Neural cell (in vitro differentiated cells): ENCODE results near the gene KLK4. TPM values are rescaled to one million over a fixed set of nuclear protein-coding genes. Genes with fewer than 3 reads are reported as not detected.

Source experiments
- H2AFZ ChIP-seq: fragments of 200-600, 300-800 bp; sonication (generic), shearing (Covaris generic); 2 replicates; pipeline ENCODE4 v1.6.0; 2014; ENCODE audit warnings: low read depth, mild to moderate bottlenecking, antibody characterized with exemption, low read length, moderate library complexity
- H3F3A ChIP-seq: fragments of 200-600 bp; shearing (Covaris generic); 2 replicates; pipeline ENCODE4 v1.6.1; 2016; ENCODE audit warnings: mild to moderate bottlenecking, moderate library complexity, mixed read lengths, antibody characterized with exemption, low read length; ENCODE audit not compliant: insufficient read depth, poor library complexity, severe bottlenecking
- H3K27ac ChIP-seq: fragments of 200-600, 300-800 bp; sonication (generic), shearing (Covaris generic); 2 replicates; pipeline ENCODE4 v1.5.1; 2014; ENCODE audit warnings: mild to moderate bottlenecking, low read length, moderate library complexity
- H3K27me3 ChIP-seq: fragments of 300-800, 200-600 bp; sonication (generic), shearing (Covaris generic); 2 replicates; pipeline ENCODE4 v1.6.0; 2014; ENCODE audit warnings: mild to moderate bottlenecking, low read depth, low read length, moderate library complexity; ENCODE audit not compliant: insufficient read depth
- H3K36me3 ChIP-seq: fragments of 300-800, 200-600 bp; sonication (generic), shearing (Covaris generic); 2 replicates; pipeline ENCODE4 v1.5.1; 2014; ENCODE audit warnings: mild to moderate bottlenecking, antibody characterized with exemption, low read length, moderate library complexity; ENCODE audit not compliant: insufficient read depth
- H3K4me2 ChIP-seq: fragments of 300-800, 200-600 bp; sonication (generic), shearing (Covaris generic); 2 replicates; pipeline ENCODE4 v1.6.0; 2014; ENCODE audit warnings: mild to moderate bottlenecking, low read length
- H3K4me3 ChIP-seq: fragments of 300-800, 200-600 bp; sonication (generic), shearing (Covaris generic); 2 replicates; pipeline ENCODE4 v1.5.1; 2014; ENCODE audit warnings: mild to moderate bottlenecking, low read length, moderate library complexity
- H3K79me2 ChIP-seq: fragments of 200-600 bp; shearing (Covaris generic); replicated peaks from 2 replicates; pipeline ENCODE4 v1.6.0; 2014; ENCODE audit warnings: mild to moderate bottlenecking, low read length, moderate library complexity; ENCODE audit not compliant: insufficient read depth
- H3K9ac ChIP-seq: fragments of 300-800, 200-600 bp; sonication (generic), shearing (Covaris generic); 2 replicates; pipeline ENCODE4 v1.6.1; 2016; ENCODE audit warnings: mild to moderate bottlenecking, low read length, mixed read lengths
- H3K9me2 ChIP-seq: fragments of 200-600 bp; shearing (Covaris generic); 2 replicates; pipeline ENCODE4 v1.6.1; 2016; ENCODE audit warnings: mild to moderate bottlenecking, low read length, mixed read lengths; ENCODE audit not compliant: insufficient read depth
- H3K9me3 ChIP-seq: fragments of 200-600, 300-800 bp; sonication (generic), shearing (Covaris generic); 2 replicates; pipeline ENCODE4 v1.6.1; 2016; ENCODE audit warnings: mild to moderate bottlenecking, mixed run types, low read length, moderate library complexity, mixed read lengths
- H4K20me1 ChIP-seq: fragments of 200-600 bp; shearing (Covaris generic); 2 replicates; pipeline ENCODE4 v1.6.1; 2016; ENCODE audit warnings: mild to moderate bottlenecking, mixed run types; ENCODE audit not compliant: insufficient read depth
- CTCF ChIP-seq: fragments of 450-650 bp; IDR thresholded peaks from 2 replicates; pipeline ENCODE4 v1.5.1; 2014; ENCODE audit warnings: antibody characterized with exemption, mild to moderate bottlenecking, moderate library complexity; ENCODE audit not compliant: poor library complexity, severe bottlenecking
- EP300 ChIP-seq: fragments of 450-650 bp; conservative IDR thresholded peaks from 2 replicates; pipeline ENCODE4 v1.6.1; 2014; ENCODE audit warnings: antibody characterized with exemption, mild to moderate bottlenecking, moderate library complexity; ENCODE audit not compliant: poor library complexity, severe bottlenecking
- EZH2 ChIP-seq: fragments of 200-600, 300-800 bp; shearing (Covaris generic), sonication (generic); IDR thresholded peaks from 2 replicates; pipeline ENCODE4 v1.6.1; 2014; ENCODE audit warnings: antibody characterized with exemption, low read length, borderline replicate concordance, mild to moderate bottlenecking; ENCODE audit not compliant: insufficient read depth, poor library complexity, severe bottlenecking
- MXI1 ChIP-seq: fragments of 450-650 bp; conservative IDR thresholded peaks from 2 replicates; pipeline ENCODE4 v1.6.1; 2014; ENCODE audit warnings: antibody characterized with exemption, mild to moderate bottlenecking; ENCODE audit not compliant: poor library complexity, severe bottlenecking
- POLR2AphosphoS5 ChIP-seq: IDR thresholded peaks from 2 replicates; pipeline ENCODE4 v1.6.1; 2012
- RAD21 ChIP-seq: fragments of 450-650 bp; conservative IDR thresholded peaks from 2 replicates; pipeline ENCODE4 v1.6.1; 2014; ENCODE audit warnings: antibody characterized with exemption, mild to moderate bottlenecking, moderate library complexity
- REST ChIP-seq: IDR thresholded peaks from 2 replicates; pipeline ENCODE4 v1.6.1; 2012; ENCODE audit warnings: borderline replicate concordance
- SMC3 ChIP-seq: fragments of 450-650 bp; conservative IDR thresholded peaks from 2 replicates; pipeline ENCODE4 v1.6.1; 2014; ENCODE audit warnings: antibody characterized with exemption, mild to moderate bottlenecking, moderate library complexity; ENCODE audit not compliant: poor library complexity
- TAF1 ChIP-seq: IDR thresholded peaks from 2 replicates; pipeline ENCODE4 v1.6.1; 2012; ENCODE audit warnings: low read depth
- polyA plus RNA-seq: library from polyadenylated mRNA; depleted of rRNA; stranded (reverse); fragments of >200 nt; gene quantifications from 2 replicates; pipeline ENCODE4 v1.2.3, GENCODE V29; 2014

KLK4 gene
- polyA plus RNA-seq, 1 donor from 2014 or later: not detected

DNA sequence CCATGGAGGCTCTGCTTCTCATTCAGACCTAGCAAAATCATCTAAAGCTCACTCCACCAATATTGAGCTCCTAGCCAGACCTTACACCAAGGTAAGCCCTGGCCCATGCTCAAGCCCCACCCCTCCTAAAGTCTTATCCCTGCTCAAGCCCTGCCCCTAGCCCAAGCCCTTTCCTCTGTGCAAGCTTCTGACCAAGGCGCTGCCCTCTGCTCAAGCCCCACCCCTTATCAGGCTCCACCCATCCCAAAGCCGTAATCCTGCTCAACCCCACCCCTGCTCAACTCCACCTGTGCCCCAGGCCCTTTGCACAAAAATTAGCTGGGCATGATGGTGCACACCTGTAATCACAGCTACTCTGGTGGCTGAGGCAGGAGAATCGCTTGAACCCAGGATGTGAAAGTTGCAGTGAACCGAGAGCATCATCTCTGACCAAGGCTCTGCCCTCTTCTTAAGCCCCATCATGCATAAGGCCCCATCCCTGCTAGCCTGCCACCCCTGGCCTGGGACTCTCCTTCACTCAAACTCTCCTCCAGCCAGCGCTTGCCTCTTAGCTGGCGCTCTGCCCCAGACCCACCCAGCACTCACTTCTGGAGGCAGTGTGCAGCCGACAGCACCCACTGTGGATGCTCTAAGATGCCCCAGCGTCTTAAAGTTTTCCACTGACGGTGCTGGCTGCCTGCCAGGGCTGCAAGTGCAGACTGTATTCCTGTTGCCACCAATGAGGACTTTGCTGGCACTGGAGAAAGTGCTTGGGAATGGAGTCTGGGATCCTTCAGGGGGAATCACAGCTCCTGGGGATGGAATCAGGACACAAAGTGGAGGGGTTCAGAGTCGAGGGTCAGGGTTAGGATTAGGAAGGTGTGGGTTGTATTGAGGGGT is 16.5 kb downstream of the KLK4 start:
- Histone ChIP-seq H3K36me3 (no peaks in the 10 kb centered on the region), H3K4me2 (no peak overlapping the region), H3K9me3 (no peaks in the 10 kb centered on the region), H3K9ac (no peak overlapping the region), H3K79me2 (no peaks in the 10 kb centered on the region), H3K27ac (no peak overlapping the region), H3F3A (no peaks in the 10 kb centered on the region), H2AFZ (no peak overlapping the region), H3K9me2 (no peaks in the 10 kb centered on the region), H4K20me1 (no peaks in the 10 kb centered on the region), H3K27me3 (no peaks in the 10 kb centered on the region), H3K4me3 (no peak overlapping the region)
- TF ChIP-seq EP300 (no peak), EZH2 (no peak), RAD21 (no peak), CTCF (no peak), POLR2AphosphoS5 (no peak), MXI1 (no peak), SMC3 (no peak)

GRCh38 chr19:50893047-50893736 is 18.0 kb downstream of the KLK4 start:
- Histone ChIP-seq H3K36me3 (no peaks in the 10 kb centered on the region), H3K9ac (no peak overlapping the region), H3K79me2 (no peaks in the 10 kb centered on the region), H3K4me3 (no peak overlapping the region), H3K27me3 (no peaks in the 10 kb centered on the region), H3K4me2 (no peak overlapping the region), H3K27ac (no peak overlapping the region), H3K9me2 (no peaks in the 10 kb centered on the region), H3K9me3 (no peaks in the 10 kb centered on the region), H3F3A (no peaks in the 10 kb centered on the region), H4K20me1 (no peaks in the 10 kb centered on the region), H2AFZ (no peak overlapping the region)
- TF ChIP-seq REST: no peak
- no peak for TF ChIP-seq EP300
- no peak for TF ChIP-seq TAF1
- no peak for TF ChIP-seq POLR2AphosphoS5
- no peak for TF ChIP-seq SMC3
- no peak for TF ChIP-seq MXI1
